Coronary artery (tissue), 2 donors: ENCODE results near the gene NUP214.
"Not testable (repeated sequence)": the region's sequence is repeated elsewhere in the genome, so short reads cannot be mapped to it uniquely, and the experiment has no call there.

Experiments used
- DNase-seq: peaks from one replicate; pipeline ENCODE4 v3.0.0-alpha.2; 2017; ENCODE audit warnings: low spot score
- H3K27ac ChIP-seq, 2 donors: fragments of 200-600 bp; sonication (generic); one replicate each; pipeline ENCODE4 v1.5.1; 2016 to 2019
- H3K4me3 ChIP-seq: fragments of 200-600 bp; sonication (generic); 2 replicates; pipeline ENCODE4 v1.5.1; 2016; ENCODE audit warnings: mild to moderate bottlenecking, moderate library complexity
- TF ChIP-seq, protein P1 (sequence below): fragments of 200-600 bp; sonication (generic); IDR thresholded peaks from one replicate; pipeline ENCODE4 v1.5.1; 2019; ENCODE audit warnings: antibody characterized with exemption

Gene NUP214

DNA sequence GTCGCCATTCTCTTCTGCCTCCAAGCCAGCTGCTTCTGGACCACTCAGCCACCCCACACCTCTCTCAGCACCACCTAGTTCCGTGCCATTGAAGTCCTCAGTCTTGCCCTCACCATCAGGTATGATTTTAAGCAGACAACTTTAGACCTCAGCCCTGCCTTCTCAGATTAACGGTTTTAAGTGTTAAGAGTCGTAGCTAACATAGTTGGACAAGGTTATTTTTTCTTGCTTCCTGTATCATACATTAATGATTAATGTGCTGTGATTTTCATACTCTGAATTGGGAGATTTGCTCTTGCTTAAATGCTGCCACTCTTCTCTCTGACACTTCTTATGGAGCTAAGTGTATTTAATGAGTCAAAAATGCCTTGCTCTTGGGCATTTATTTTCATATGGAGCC lies 20.8 kb downstream of the NUP214 start:
- TF ChIP-seq, protein P1, sequence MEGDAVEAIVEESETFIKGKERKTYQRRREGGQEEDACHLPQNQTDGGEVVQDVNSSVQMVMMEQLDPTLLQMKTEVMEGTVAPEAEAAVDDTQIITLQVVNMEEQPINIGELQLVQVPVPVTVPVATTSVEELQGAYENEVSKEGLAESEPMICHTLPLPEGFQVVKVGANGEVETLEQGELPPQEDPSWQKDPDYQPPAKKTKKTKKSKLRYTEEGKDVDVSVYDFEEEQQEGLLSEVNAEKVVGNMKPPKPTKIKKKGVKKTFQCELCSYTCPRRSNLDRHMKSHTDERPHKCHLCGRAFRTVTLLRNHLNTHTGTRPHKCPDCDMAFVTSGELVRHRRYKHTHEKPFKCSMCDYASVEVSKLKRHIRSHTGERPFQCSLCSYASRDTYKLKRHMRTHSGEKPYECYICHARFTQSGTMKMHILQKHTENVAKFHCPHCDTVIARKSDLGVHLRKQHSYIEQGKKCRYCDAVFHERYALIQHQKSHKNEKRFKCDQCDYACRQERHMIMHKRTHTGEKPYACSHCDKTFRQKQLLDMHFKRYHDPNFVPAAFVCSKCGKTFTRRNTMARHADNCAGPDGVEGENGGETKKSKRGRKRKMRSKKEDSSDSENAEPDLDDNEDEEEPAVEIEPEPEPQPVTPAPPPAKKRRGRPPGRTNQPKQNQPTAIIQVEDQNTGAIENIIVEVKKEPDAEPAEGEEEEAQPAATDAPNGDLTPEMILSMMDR, result no peak
- no peak for DNase-seq
- no peak overlapping the region for H3K4me3 ChIP-seq
- no peak overlapping the region for H3K27ac ChIP-seq

DNA sequence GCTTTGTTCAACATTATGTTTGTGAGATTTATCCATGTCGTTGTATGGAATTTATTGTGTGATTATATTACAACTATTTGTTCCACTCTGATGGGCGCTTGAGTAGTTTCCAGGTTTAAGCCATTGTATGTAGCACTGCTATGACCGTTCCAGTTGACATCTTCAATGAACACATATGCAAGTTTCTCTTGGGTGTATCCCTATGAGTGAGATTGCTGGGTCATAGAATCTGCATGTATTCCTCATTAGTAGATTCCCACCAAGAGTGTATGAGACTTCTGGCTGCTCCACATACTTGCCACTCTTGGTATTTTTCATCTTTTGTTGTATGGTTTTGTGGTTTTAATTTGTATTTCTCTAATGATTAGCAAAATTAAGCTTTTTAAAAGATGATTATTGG lies 22.9 kb downstream of the NUP214 start:
- TF ChIP-seq, protein P1, result no peak
- Histone ChIP-seq H3K27ac (no peak overlapping the region), H3K4me3 (no peak overlapping the region)
- no peak for DNase-seq

DNA sequence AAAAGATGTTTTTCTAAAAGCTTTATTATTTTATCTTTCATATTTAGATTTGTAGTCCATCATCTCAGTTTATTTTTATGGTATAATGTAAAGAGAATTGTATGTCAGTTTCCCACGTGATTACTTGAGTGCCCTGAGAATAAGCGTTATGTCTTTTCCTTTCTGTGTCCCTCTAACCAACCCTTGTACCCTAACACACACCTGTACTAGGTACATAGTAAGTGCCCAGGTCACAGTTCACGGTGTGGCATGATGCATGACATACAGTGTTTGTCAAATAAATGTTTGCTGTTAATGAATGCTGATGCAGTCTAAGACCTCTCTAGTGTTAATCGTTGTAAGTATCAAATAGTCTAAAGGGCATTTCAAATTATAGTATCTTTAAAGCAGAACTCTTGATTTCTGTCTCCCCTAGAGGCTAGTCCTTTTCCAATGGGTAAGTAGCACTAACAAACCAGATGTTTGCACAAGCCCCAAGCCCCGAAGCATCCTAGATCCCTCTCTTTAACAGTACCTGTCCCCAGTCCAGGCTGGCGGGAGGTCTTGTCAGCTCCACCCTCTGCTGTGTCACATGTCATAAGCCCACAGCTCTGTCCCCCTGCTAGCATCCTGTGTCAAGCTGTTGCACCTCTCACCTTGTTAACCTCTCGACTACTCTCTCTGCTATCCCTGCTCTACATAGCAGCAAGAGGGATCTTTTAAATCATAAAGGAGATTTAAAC lies 23.7 kb downstream of the NUP214 start:
- TF ChIP-seq, protein P1, result no peak
- no peak for DNase-seq
- H3K27ac ChIP-seq, result no peak overlapping the region
- H3K4me3 ChIP-seq, result no peak overlapping the region

DNA sequence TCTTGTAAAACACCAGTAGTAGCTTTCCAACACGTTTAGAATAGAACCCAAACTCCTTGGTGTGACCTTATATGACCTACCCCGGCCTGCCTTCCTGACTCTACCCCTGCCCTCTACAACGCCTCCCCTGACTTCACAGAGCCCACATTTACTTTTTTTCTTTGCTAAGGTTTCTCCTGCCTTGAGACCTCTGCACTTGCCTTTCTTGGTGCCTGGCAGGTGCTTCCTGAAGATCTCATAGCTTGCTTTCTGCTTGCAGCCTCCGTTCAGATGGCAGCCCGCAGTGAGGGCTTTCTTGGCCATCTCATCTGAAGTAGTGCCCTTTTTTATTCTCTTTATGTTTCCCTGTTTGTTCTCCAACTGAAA lies 24.3 kb downstream of the NUP214 start:
- DNase-seq, result no peak
- Histone ChIP-seq H3K4me3 (no peak overlapping the region), H3K27ac (no peak overlapping the region)
- TF ChIP-seq, protein P1, result no peak

DNA sequence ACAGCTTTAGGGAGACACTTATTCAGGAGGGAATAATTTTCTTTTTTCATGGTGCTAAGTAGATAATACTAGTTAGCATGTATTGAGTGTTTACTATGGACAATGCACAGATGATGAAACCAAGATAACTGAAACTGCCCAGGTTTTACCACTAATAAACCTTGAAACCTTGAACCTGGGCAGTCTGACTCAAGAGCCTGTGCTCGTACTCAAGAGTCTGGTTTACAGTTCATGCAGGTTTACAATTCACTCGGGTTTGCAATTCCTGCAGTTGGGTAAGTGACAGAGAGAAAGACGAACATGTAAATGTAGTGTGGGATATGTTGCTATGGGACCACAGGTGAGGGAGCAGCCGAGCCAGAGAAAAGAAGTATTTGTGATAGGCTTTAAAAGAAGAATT lies 28.2 kb downstream of the NUP214 start:
- DNase-seq, result no peak
- Histone ChIP-seq H3K4me3 (no peak overlapping the region), H3K27ac (no peak overlapping the region)
- TF ChIP-seq, protein P1, result no peak

DNA sequence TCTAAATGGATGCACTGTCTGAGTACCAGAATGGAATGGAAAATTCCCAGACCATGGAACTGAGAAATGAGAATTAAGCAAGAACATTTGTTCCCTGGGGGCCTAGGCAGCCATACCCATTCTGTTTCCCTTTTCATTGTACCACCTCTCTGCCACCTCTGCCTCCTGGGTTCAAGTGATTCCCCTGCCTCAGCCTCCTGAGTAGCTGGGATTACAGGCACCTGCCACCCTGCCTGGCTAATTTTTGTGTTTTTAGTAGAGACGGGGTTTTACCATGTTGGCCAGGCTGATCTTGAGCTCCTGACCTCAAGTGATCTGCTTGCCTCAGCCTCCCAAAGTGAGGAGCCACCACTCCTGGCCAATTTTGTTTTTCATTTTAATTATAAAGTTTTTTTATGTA lies 33.3 kb downstream of the NUP214 start:
- H3K4me3 ChIP-seq, H3K27ac ChIP-seq, DNase-seq: not testable (repeated sequence)

DNA sequence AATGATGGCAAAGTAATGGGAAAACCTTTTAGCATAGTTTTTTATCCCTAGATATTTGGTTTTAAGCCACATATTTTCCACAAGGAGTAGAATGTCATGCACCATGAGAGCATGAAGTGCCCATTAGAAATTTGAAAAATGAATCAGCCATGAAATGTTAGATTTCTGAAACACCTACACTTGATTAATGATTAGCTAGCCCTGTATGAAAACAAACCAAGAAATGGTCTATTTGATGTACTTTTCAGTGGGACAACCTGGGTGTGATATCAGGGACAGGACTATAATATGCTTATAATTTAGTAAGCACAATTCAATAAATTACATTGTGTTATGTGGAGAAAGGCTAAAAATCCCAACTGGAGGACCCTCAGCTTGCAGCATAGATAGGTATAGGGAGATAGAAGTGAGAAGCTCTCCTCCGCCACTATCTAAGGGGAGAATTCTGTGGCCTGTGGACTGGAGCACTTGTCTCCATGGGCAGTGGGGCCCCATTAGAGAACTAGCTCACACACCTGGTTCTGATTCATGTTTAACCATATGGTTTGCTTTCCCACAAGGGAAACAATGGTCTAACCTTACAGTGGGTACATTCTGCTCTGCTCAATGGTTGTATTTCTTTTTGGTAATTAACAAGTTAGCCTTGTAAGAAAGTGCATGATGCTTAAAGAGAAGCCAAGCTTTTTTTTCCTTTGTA lies 35.2 kb downstream of the NUP214 start:
- no peak overlapping the region for H3K27ac ChIP-seq
- TF ChIP-seq, protein P1, result no peak
- no peak for DNase-seq
- no peak overlapping the region for H3K4me3 ChIP-seq
